ENCODE data around the gene NR2F2.

DNA sequence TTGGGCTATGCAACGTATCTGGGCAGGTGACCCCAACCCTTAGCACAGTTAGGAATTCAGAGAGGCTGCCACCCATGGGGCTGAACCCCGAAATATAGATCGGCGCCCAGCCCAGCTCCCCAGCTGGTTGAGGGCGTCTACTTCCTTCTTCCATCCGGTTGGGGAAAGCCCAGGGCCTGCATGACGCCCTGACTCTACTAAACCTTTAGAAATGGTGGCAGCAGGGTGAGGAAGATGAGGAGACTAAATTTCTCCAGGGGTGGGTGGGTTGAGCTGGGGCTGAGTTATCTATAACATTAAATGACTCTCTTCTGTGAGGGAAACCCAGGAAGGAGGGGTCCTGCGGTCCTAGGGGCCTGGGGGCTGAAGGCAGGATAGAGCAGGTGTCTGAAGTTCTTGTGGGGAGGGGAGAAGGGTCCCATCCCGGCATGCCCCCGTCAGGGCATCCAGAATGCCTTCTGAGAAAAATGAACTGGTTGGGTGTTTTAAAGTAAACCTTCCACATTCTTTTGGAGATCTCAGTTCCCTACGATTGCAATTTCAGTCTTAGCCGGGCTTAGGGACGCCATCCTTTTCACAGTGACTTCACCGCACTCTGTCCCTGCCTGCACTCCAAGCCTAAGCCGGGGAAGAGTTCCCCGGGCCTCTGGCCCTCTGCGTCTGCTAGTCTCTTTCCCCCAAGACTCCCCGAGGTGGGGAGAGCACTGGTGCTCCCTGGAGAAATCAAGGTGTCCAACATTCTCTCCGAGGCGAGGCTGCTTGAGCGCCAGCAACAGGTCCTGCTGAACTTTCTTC lies 28.5 kb downstream of the NR2F2 start:
- TF ChIP-seq, protein P1, sequence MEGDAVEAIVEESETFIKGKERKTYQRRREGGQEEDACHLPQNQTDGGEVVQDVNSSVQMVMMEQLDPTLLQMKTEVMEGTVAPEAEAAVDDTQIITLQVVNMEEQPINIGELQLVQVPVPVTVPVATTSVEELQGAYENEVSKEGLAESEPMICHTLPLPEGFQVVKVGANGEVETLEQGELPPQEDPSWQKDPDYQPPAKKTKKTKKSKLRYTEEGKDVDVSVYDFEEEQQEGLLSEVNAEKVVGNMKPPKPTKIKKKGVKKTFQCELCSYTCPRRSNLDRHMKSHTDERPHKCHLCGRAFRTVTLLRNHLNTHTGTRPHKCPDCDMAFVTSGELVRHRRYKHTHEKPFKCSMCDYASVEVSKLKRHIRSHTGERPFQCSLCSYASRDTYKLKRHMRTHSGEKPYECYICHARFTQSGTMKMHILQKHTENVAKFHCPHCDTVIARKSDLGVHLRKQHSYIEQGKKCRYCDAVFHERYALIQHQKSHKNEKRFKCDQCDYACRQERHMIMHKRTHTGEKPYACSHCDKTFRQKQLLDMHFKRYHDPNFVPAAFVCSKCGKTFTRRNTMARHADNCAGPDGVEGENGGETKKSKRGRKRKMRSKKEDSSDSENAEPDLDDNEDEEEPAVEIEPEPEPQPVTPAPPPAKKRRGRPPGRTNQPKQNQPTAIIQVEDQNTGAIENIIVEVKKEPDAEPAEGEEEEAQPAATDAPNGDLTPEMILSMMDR (IDR thresholded peaks at IDR 0.05) = no peak
- no peak for TF ChIP-seq POLR2AphosphoS5 (IDR thresholded peaks at IDR 0.05; ENCODE audit: insufficient read depth in 1 of 2, low read depth in 1 of 2)
- TF ChIP-seq POLR2A (IDR thresholded peaks at IDR 0.05) = no peak

Measured in vagina (tissue), 2 donors.